Esophagus muscularis mucosa (tissue), 4 donors: ENCODE measurements around the gene NHSL1. TPM values are rescaled to one million over a fixed set of nuclear protein-coding genes. Genes with fewer than 3 reads are reported as not detected.
"Not testable (repeated sequence)": the region's sequence is repeated elsewhere in the genome, so short reads cannot be mapped to it uniquely, and the experiment has no call there.

ENCODE experiments used
- DNase-seq: peaks from one replicate; pipeline ENCODE4 v3.0.0-alpha.2; 2017; ENCODE audit errors: extremely low spot score
- H3K27ac ChIP-seq, 4 donors: fragments of 200-600 bp; sonication (generic); replicated peaks in 1 of 4; 1 replicate in 3 of 4; 2 replicates in 1 of 4; pipeline ENCODE4 v1.5.1; 2016 to 2019; ENCODE audit warnings: mild to moderate bottlenecking in 1 of 4
- H3K27me3 ChIP-seq, 4 donors: fragments of 200-600 bp; sonication (generic); one replicate each; pipeline versions ENCODE4 v1.5.1 to v1.6.0; 2016 to 2019
- H3K36me3 ChIP-seq, 4 donors: fragments of 200-600 bp; sonication (generic); one replicate each; pipeline ENCODE4 v1.5.1; 2016 to 2019
- H3K4me1 ChIP-seq, 4 donors: fragments of 200-600 bp; sonication (generic); one replicate each; pipeline ENCODE4 v1.5.1; 2016 to 2019
- H3K4me3 ChIP-seq, 4 donors: fragments of 200-600 bp; sonication (generic); 1 replicate in 2 of 4; 2 replicates in 2 of 4; pipeline ENCODE4 v1.5.1; 2016 to 2019; ENCODE audit warnings: mild to moderate bottlenecking in 4 of 4, moderate library complexity in 1 of 4
- H3K9me3 ChIP-seq, 4 donors: fragments of 200-600 bp; sonication (generic); 1 replicate in 3 of 4; 2 replicates in 1 of 4; pipeline ENCODE4 v1.5.1; 2016 to 2019
- CTCF ChIP-seq, 3 experiments: fragments of 200-600 bp in 2 of 3; fragments of 450-650 bp in 1 of 3; sonication (generic) in 2 of 3; IDR thresholded peaks; one replicate each; pipeline ENCODE4 v1.5.1; 2017 to 2019; ENCODE audit warnings: antibody characterized with exemption in 3 of 3, mild to moderate bottlenecking in 2 of 3, moderate library complexity in 1 of 3
- EP300 ChIP-seq: sonication (generic); formaldehyde crosslinking; IDR thresholded peaks from one replicate; pipeline ENCODE4 v1.6.1; 2017; ENCODE audit warnings: antibody characterized with exemption
- POLR2A ChIP-seq: fragments of 450-650 bp; IDR thresholded peaks from one replicate; pipeline ENCODE4 v1.6.1; 2017; ENCODE audit warnings: antibody characterized with exemption, moderate library complexity, mild to moderate bottlenecking, low read depth
- POLR2AphosphoS5 ChIP-seq, 2 donors: sonication (generic); formaldehyde crosslinking; IDR thresholded peaks; one replicate each; pipeline ENCODE4 v1.6.1; 2017; ENCODE audit warnings: antibody characterized with exemption in 2 of 2
- WGBS: methylation state at CpG from one replicate; pipeline ENCODE4 v1.1.5; 2018; 5-methylcytosine and 5-hydroxymethylcytosine counted together
- intact Hi-C: fragments of 100-400 bp; cut with DNase I; formaldehyde crosslinking; loops from one replicate; pipeline ENCODE4 v1.15.1; 2023
- total RNA-seq, 4 donors: library from RNA; depleted of rRNA; stranded (reverse); fragments of >200 nt; gene quantifications; one replicate each; pipeline versions ENCODE4 v1.1.0 to v1.2.1, GENCODE V29; 2016

Gene NHSL1
- total RNA-seq, 4 donors from 2014 or later: 8.6 to 15.6 (median 11.7) TPM

GRCh38 chr6:138427701-138428100 is 71.6 kb downstream of the NHSL1 start:
- H3K27me3 ChIP-seq: no peaks in the 10 kb centered on the region
- H3K36me3 ChIP-seq: peaks cover 0 to 25% (median 13%) of the 10 kb centered on the region in 4 donors
- intact Hi-C loops: loop anchor here (2.0 kb wide), 1 partner anchor 163 kb away; no protein-coding TSS in a partner anchor
- H3K9me3 ChIP-seq: no peaks in the 10 kb centered on the region
- no peak overlapping the region for H3K27ac ChIP-seq
- 87% methylated on average over 8 of the region's 8 CpGs for WGBS
- H3K4me3 ChIP-seq: no peak overlapping the region
- DNase-seq: peak; percentile 39
- H3K4me1 ChIP-seq: peaks cover 18 to 29% (median 25%) of the 10 kb centered on the region in 4 donors
- TF ChIP-seq POLR2A (no peak), EP300 (no peak), CTCF (IDR thresholded peaks at IDR 0.05) (no peak), POLR2AphosphoS5 (IDR thresholded peaks at IDR 0.05) (no peak)

GRCh38 chr6:138426500-138427123 is 72.7 kb downstream of the NHSL1 start:
- TF ChIP-seq EP300 (no peak), POLR2AphosphoS5 (IDR thresholded peaks at IDR 0.05) (no peak), CTCF (IDR thresholded peaks at IDR 0.05) (no peak), POLR2A (no peak)
- intact Hi-C loops: no loop called here
- no peak overlapping the region for H3K27ac ChIP-seq
- peaks cover 0 to 17% (median 10%) of the 10 kb centered on the region in 4 donors for H3K36me3 ChIP-seq
- H3K9me3 ChIP-seq: no peaks in the 10 kb centered on the region
- DNase-seq: peak; percentile 64
- H3K4me1 ChIP-seq: peaks cover 18 to 33% (median 27%) of the 10 kb centered on the region in 4 donors
- 86% methylated on average over 5 of the region's 5 CpGs for WGBS
- H3K4me3 ChIP-seq: no peak overlapping the region
- H3K27me3 ChIP-seq: no peaks in the 10 kb centered on the region

- Histone ChIP-seq H3K4me1 (peaks cover 18 to 29% (median 22%) of the 10 kb centered on the region in 4 donors), H3K36me3 (peaks cover 0 to 18% (median 10%) of the 10 kb centered on the region in 4 donors)
- DNase-seq, H3K4me3 ChIP-seq, H3K9me3 ChIP-seq, H3K27me3 ChIP-seq, intact Hi-C loops, H3K27ac ChIP-seq: not testable (repeated sequence)
- 88% methylated on average over 7 of the region's 7 CpGs for WGBS
Observed at GRCh38 chr6:138425256-138425655, 74.0 kb downstream of the NHSL1 start.

GRCh38 chr6:138424004-138424904 is 75.0 kb downstream of the NHSL1 start:
- H3K36me3 ChIP-seq: peaks cover 0 to 18% (median 11%) of the 10 kb centered on the region in 4 donors
- peaks cover 10 to 19% (median 13%) of the 10 kb centered on the region in 4 donors for H3K4me1 ChIP-seq
- TF ChIP-seq POLR2A (no peak), EP300 (no peak), CTCF (IDR thresholded peaks at IDR 0.05) (no peak), POLR2AphosphoS5 (IDR thresholded peaks at IDR 0.05) (no peak)
- no peaks in the 10 kb centered on the region for H3K9me3 ChIP-seq
- 90% methylated on average over 41 of the region's 48 CpGs for WGBS
- no peak overlapping the region for H3K27ac ChIP-seq
- intact Hi-C loops: no loop called here
- DNase-seq: peak; percentile 60
- H3K4me3 ChIP-seq: no peak overlapping the region
- H3K27me3 ChIP-seq: no peaks in the 10 kb centered on the region

GRCh38 chr6:138422861-138423260 is 76.4 kb downstream of the NHSL1 start:
- intact Hi-C loops: no loop called here
- Histone ChIP-seq H3K36me3 (peaks cover 0 to 25% (median 14%) of the 10 kb centered on the region in 4 donors), H3K4me1 (peaks cover 0 to 12% (median 4%) of the 10 kb centered on the region in 4 donors), H3K27ac (no peak overlapping the region), H3K27me3 (no peaks in the 10 kb centered on the region), H3K4me3 (no peak overlapping the region), H3K9me3 (no peaks in the 10 kb centered on the region)
- TF ChIP-seq CTCF (IDR thresholded peaks at IDR 0.05) (no peak), POLR2AphosphoS5 (IDR thresholded peaks at IDR 0.05) (no peak)
- DNase-seq: no peak
